ENCODE measurements around the gene RRM1. TPM values are rescaled to one million over a fixed set of nuclear protein-coding genes. Genes with fewer than 3 reads are reported as not detected.

RRM1 gene
- total RNA-seq, 3 donors from 2014 or later, result 29.5 to 63.4 (median 36.3) TPM

DNA sequence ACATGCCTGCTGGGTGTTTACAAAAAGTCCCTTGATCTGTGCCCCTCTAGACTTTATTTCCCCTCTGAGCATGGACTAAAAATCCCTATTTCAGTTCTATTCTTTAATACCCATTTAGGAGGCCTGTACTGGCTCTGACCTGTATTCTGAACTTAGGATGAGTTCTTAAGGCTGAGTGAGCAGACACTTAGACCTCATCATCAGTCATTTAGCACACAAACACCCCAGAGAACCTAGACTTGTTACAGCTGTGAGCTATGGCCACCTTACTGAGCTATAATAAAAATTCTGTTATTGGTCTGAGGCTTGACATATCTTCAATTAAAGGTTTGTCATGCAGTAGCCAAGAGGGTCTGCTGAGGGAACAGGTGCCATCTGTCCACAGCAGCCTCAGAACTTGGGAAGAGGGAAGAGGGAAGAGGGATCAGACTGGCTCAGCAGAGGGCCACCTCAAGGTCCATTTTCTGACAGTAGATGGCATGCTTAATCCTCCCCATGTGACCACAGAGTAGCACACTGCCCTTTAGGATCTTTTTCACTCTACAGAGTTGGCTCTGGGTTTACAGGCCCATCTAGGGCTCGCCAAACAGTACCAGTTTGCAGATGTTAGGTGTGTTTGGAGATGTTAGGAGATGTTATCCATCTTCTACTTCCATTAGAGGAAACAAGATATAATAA is 30.2 kb upstream of the RRM1 start:
- DNase-seq (no peak), ATAC-seq (no peak)
- TF ChIP-seq CTCF (IDR thresholded peaks at IDR 0.05), result no peak
- Histone ChIP-seq H3K4me3 (no peak overlapping the region), H3K9me3 (no peaks in the 10 kb centered on the region), H3K4me1 (ENCODE audit: low read depth) (peaks cover 37% of the 10 kb centered on the region), H3K36me3 (ENCODE audit: low read depth) (no peaks in the 10 kb centered on the region)
- intact Hi-C loops (cut with DNase I, micrococcal nuclease), result no loop called here

- Histone ChIP-seq H3K9me3 (no peaks in the 10 kb centered on the region), H3K4me1 (ENCODE audit: low read depth) (peaks cover 30% of the 10 kb centered on the region), H3K4me3 (no peak overlapping the region), H3K36me3 (ENCODE audit: low read depth) (no peaks in the 10 kb centered on the region)
- intact Hi-C loops (cut with DNase I, micrococcal nuclease), result no loop called here
- ATAC-seq, result no peak
- no peak for TF ChIP-seq CTCF (IDR thresholded peaks at IDR 0.05)
- DNase-seq, result no peak
Observed at GRCh38 chr11:4065086-4065485, 29.5 kb upstream of the RRM1 start.

DNA sequence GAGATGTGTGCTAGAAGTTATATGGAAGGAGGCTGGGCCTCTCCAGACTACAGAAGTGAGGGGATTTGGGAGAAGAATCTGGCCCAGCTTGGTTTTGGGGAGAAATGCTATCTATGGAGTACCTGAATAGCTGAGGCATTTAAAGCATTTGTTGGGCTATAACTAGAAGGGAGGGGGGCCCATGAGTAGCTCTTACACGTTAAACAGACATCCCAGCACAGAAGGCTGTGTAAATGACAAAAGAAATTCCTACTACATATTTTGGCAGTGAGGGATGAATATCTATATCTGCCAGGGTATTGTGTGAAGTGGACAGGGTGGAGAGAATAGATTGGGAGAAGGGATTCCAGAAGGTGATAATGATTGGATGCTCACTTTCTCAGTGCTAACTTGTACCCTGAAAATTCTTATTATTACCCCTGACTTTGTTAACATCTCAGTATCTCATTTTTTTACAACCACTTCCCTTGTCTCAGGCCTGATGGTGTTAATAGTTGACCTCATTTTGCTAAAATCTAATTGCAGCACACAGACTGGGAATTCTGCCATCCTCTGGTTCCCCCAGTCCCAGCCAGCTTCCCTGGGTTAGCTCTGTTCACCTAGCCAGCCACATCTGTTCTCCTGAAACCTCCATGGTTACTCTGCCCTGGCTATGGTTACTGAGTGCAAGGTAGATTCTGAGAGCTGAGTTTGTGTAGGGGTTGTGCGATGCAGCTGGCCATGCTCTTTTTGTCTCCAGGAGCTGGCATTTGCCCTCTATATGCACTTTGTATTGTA is 28.8 kb upstream of the RRM1 start:
- Histone ChIP-seq H3K4me1 (ENCODE audit: low read depth) (peaks cover 26% of the 10 kb centered on the region), H3K9me3 (no peaks in the 10 kb centered on the region), H3K36me3 (ENCODE audit: low read depth) (no peaks in the 10 kb centered on the region), H3K4me3 (no peak overlapping the region)
- ATAC-seq (no peak), DNase-seq (no peak)
- intact Hi-C loops (cut with DNase I, micrococcal nuclease), result no loop called here
- no peak for TF ChIP-seq CTCF (IDR thresholded peaks at IDR 0.05)

GRCh38 chr11:4066910-4067309 is 27.7 kb upstream of the RRM1 start:
- intact Hi-C loops (cut with DNase I, micrococcal nuclease), result no loop called here
- Histone ChIP-seq H3K36me3 (ENCODE audit: low read depth) (no peaks in the 10 kb centered on the region), H3K4me1 (ENCODE audit: low read depth) (peaks cover 23% of the 10 kb centered on the region)

GRCh38 chr11:4068962-4069361 is 25.6 kb upstream of the RRM1 start:
- DNase-seq (no peak), ATAC-seq (no peak)
- no peaks in the 10 kb centered on the region for H3K36me3 ChIP-seq (ENCODE audit: low read depth)
- no peaks in the 10 kb centered on the region for H3K9me3 ChIP-seq
- peaks cover 18% of the 10 kb centered on the region for H3K4me1 ChIP-seq (ENCODE audit: low read depth)
- intact Hi-C loops (cut with DNase I, micrococcal nuclease), result no loop called here
- TF ChIP-seq CTCF (IDR thresholded peaks at IDR 0.05), result no peak
- no peak overlapping the region for H3K4me3 ChIP-seq

More at GRCh38 chr11:4066910-4067309, 27.7 kb upstream of the RRM1 start:
- ATAC-seq, result no peak
- Histone ChIP-seq H3K4me3 (no peak overlapping the region), H3K9me3 (no peaks in the 10 kb centered on the region)
- no peak for DNase-seq
- no peak for TF ChIP-seq CTCF (IDR thresholded peaks at IDR 0.05)

All from mucosa of descending colon (tissue), 3 donors.